PC-3 (cell line): ENCODE results near the gene PIM1. TPM values are rescaled to one million over a fixed set of nuclear protein-coding genes. Genes with fewer than 3 reads are reported as not detected.

Source experiments
- ATAC-seq: fragments of 200-7000 bp; cut with Tn5 transposase; 2 replicates; pipeline ENCODE4 v1.9.1; 2020; ENCODE audit warnings: mild to moderate bottlenecking, moderate library complexity
- BruUV-seq: library from RNA; stranded (reverse); fragments of 400-500 nt; replicated peaks from 2 replicates; lab custom pipeline; 2021; lab: Mats Ljungman, UMichigan
- CTCF ChIA-PET: fragments of 300-600 bp; sonication (Branson Sonifier 250); formaldehyde crosslinking; loops from one replicate; lab custom pipeline; 2022; ENCODE audit warnings: antibody characterized with exemption; lab: Charles Lee
- POLR2A ChIA-PET: fragments of 300-600 bp; sonication (Branson Sonifier 250); formaldehyde crosslinking; loops from one replicate; lab custom pipeline; 2022; ENCODE audit warnings: antibody characterized with exemption; ENCODE audit not compliant: unreplicated experiment; lab: Charles Lee
- DNase-seq: peaks from one replicate; pipeline ENCODE4 v3.0.0-alpha.2; 2015
- H2AFZ ChIP-seq: fragments of 300-600 bp; sonication (generic); 2 replicates; pipeline ENCODE4 v1.6.0; 2016; ENCODE audit warnings: antibody characterized with exemption, low read length
- H3F3A ChIP-seq: fragments of 300-600 bp; sonication (generic); one replicate; pipeline ENCODE4 v1.6.0; 2017; ENCODE audit warnings: antibody characterized with exemption, low read length, control low read depth, mild to moderate bottlenecking; ENCODE audit not compliant: unreplicated experiment
- H3K27ac ChIP-seq: fragments of 300-600 bp; sonication (generic); 2 replicates; pipeline ENCODE4 v1.5.1; 2016; ENCODE audit warnings: mild to moderate bottlenecking, low read length
- H3K27me3 ChIP-seq: fragments of 300-600 bp; sonication (generic); 2 replicates; pipeline ENCODE4 v1.6.1; 2016; ENCODE audit warnings: low read length, mixed read lengths
- H3K36me3 ChIP-seq: fragments of 300-600 bp; sonication (generic); 2 replicates; pipeline ENCODE4 v1.6.1; 2016; ENCODE audit warnings: low read depth, mixed run types, low read length, mixed read lengths
- H3K4me1 ChIP-seq: fragments of 300-600 bp; sonication (generic); 2 replicates; pipeline ENCODE4 v1.5.1; 2016; ENCODE audit warnings: low read length; ENCODE audit not compliant: insufficient read depth
- H3K4me2 ChIP-seq: fragments of 300-600 bp; sonication (generic); 2 replicates; pipeline ENCODE4 v1.6.0; 2016; ENCODE audit warnings: low read length
- H3K4me3 ChIP-seq: fragments of 300-600 bp; sonication (generic); 2 replicates; pipeline ENCODE4 v1.5.1; 2016; ENCODE audit warnings: mild to moderate bottlenecking, low read length, mixed read lengths
- H3K79me2 ChIP-seq: fragments of 300-600 bp; sonication (generic); 2 replicates; pipeline ENCODE4 v1.6.1; 2017; ENCODE audit warnings: low read length, mixed read lengths
- H3K9ac ChIP-seq: fragments of 300-600 bp; sonication (generic); 2 replicates; pipeline ENCODE4 v1.6.0; 2016; ENCODE audit warnings: mild to moderate bottlenecking, low read length
- H3K9me2 ChIP-seq: fragments of 300-600 bp; sonication (generic); replicated peaks from 2 replicates; pipeline ENCODE4 v1.6.1; 2016; ENCODE audit warnings: mixed run types, low read length, mixed read lengths
- H3K9me3 ChIP-seq: fragments of 300-600 bp; sonication (generic); 2 replicates; pipeline ENCODE4 v1.6.1; 2016; ENCODE audit warnings: low read length, mixed read lengths
- H4K20me1 ChIP-seq: fragments of 300-600 bp; sonication (generic); 2 replicates; pipeline ENCODE4 v1.6.1; 2016; ENCODE audit warnings: low read length, mixed read lengths
- CTCF ChIP-seq: fragments of 300-600 bp; sonication (generic); conservative IDR thresholded peaks from 2 replicates; pipeline ENCODE4 v1.5.1; 2017; ENCODE audit warnings: antibody characterized with exemption, low read depth, mild to moderate bottlenecking, low read length
- EZH2 ChIP-seq: fragments of 300-600 bp; sonication (generic); IDR thresholded peaks from one replicate; pipeline ENCODE4 v1.6.1; 2017; ENCODE audit warnings: antibody characterized with exemption, mild to moderate bottlenecking, low read length; ENCODE audit not compliant: unreplicated experiment
- EZH2phosphoT487 ChIP-seq: fragments of 300-600 bp; sonication (generic); IDR thresholded peaks from 2 replicates; pipeline ENCODE4 v1.6.1; 2018; ENCODE audit warnings: mild to moderate bottlenecking, antibody characterized with exemption, low read length, borderline replicate concordance
- intact Hi-C: fragments of 100-400 bp; cut with micrococcal nuclease; formaldehyde crosslinking; loops from 2 replicates; pipeline ENCODE4 v1.9.0; 2023
- total RNA-seq: library from RNA; depleted of rRNA; stranded (reverse); fragments of >200 nt; gene quantifications from 2 replicates; pipeline ENCODE4 v1.2.3, GENCODE V29; 2014

Gene PIM1
- total RNA-seq, 1 experiment from 2014 or later: 74.1 TPM

GRCh38 chr6:37173493-37174195, 3.7 kb downstream of the PIM1 start:
- H3K27me3 ChIP-seq: no peaks in the 10 kb centered on the region
- H3K9ac ChIP-seq: no peak overlapping the region
- H3K4me2 ChIP-seq: no peak overlapping the region
- H3F3A ChIP-seq: no peaks in the 10 kb centered on the region
- ChIA-PET CTCF (no interaction called here), POLR2A (no interaction called here)
- no peak for DNase-seq
- no TSS peak for BruUV-seq
- H3K36me3 ChIP-seq: peaks cover 39% of the 10 kb centered on the region
- intact Hi-C loops: loop anchor here (2.0 kb wide), 1 partner anchor 37 kb away; no protein-coding TSS in a partner anchor
- no peaks in the 10 kb centered on the region for H3K9me3 ChIP-seq
- no peak for TF ChIP-seq EZH2
- TF ChIP-seq CTCF: no peak
- no peak for TF ChIP-seq EZH2phosphoT487
- H2AFZ ChIP-seq: no peak overlapping the region
- H3K27ac ChIP-seq: no peak overlapping the region
- no peaks in the 10 kb centered on the region for H3K9me2 ChIP-seq
- ATAC-seq: no peak
- peaks cover 35% of the 10 kb centered on the region for H3K79me2 ChIP-seq
- H4K20me1 ChIP-seq: peaks cover 45% of the 10 kb centered on the region
- peaks cover 9% of the 10 kb centered on the region for H3K4me1 ChIP-seq
- H3K4me3 ChIP-seq: no peak overlapping the region

DNA sequence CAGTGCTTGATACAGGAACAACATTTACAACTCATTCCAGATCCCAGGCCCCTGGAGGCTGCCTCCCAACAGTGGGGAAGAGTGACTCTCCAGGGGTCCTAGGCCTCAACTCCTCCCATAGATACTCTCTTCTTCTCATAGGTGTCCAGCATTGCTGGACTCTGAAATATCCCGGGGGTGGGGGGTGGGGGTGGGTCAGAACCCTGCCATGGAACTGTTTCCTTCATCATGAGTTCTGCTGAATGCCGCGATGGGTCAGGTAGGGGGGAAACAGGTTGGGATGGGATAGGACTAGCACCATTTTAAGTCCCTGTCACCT, 4.2 kb downstream of the PIM1 start:
- no peak overlapping the region for H2AFZ ChIP-seq
- H3F3A ChIP-seq: no peaks in the 10 kb centered on the region
- ATAC-seq (no peak), DNase-seq (no peak)
- H3K9ac ChIP-seq: no peak overlapping the region
- ChIA-PET POLR2A (no interaction called here), CTCF (no interaction called here)
- H3K27ac ChIP-seq: no peak overlapping the region
- H3K4me1 ChIP-seq: peaks cover 4% of the 10 kb centered on the region
- intact Hi-C loops: no loop called here
- H3K9me3 ChIP-seq: no peaks in the 10 kb centered on the region
- H4K20me1 ChIP-seq: peaks cover 45% of the 10 kb centered on the region
- H3K27me3 ChIP-seq: no peaks in the 10 kb centered on the region
- peaks cover 39% of the 10 kb centered on the region for H3K36me3 ChIP-seq
- H3K79me2 ChIP-seq: peaks cover 35% of the 10 kb centered on the region
- no TSS peak for BruUV-seq
- no peak overlapping the region for H3K4me2 ChIP-seq
- no peak for TF ChIP-seq EZH2phosphoT487
- TF ChIP-seq EZH2: no peak
- no peak for TF ChIP-seq CTCF
- no peak overlapping the region for H3K4me3 ChIP-seq
- no peaks in the 10 kb centered on the region for H3K9me2 ChIP-seq
